ENCODE results near the gene BAIAP2L1. TPM values are rescaled to one million over a fixed set of nuclear protein-coding genes. Genes with fewer than 3 reads are reported as not detected.
A peak's percentile ranks its signal among the peaks of the same experiment; 100 is the strongest.

The BAIAP2L1 gene
- total RNA-seq, 2 donors from 2014 or later = 30.5 to 38.4 TPM

- Histone ChIP-seq H3K4me3 (ENCODE audit: low read length) (no peak overlapping the region), H3K4me1 (ENCODE audit: control insufficient read depth, insufficient read depth, low read length) (no peaks in the 10 kb centered on the region), H3K36me3 (ENCODE audit: control insufficient read depth, insufficient read depth, low read length) (peaks cover 46% of the 10 kb centered on the region), H3K9me3 (ENCODE audit: control insufficient read depth, low read length) (no peaks in the 10 kb centered on the region), H3K9ac (ENCODE audit: extremely low read depth, low read length, poor library complexity, severe bottlenecking) (no peak overlapping the region), H3K27ac (ENCODE audit: low read depth, low read length) (no peak overlapping the region), H3K27me3 (ENCODE audit: control insufficient read depth, insufficient read depth, low read length, poor library complexity, severe bottlenecking) (no peaks in the 10 kb centered on the region)
- Mint-ChIP-seq H3K27ac (no peak overlapping the region), H3K36me3 (ENCODE audit: low read depth) (peaks cover 24% of the 10 kb centered on the region), H3K9me3 (no peaks in the 10 kb centered on the region), H3K4me3 (no peak overlapping the region), H3K4me1 (peaks cover 12% of the 10 kb centered on the region), H3K27me3 (ENCODE audit: insufficient read depth) (no peaks in the 10 kb centered on the region)
- no peak for DNase-seq
- 92 to 97% methylated on average over 4 of the region's 4 CpGs for WGBS, 2 experiments (ENCODE audit: insufficient coverage in 1 of 2, insufficient read length in 1 of 2)
- no peak for TF ChIP-seq CTCF (conservative IDR thresholded peaks at IDR 0.05)
Observed at GRCh38 chr7:98289333-98289875, 111.5 kb downstream of the BAIAP2L1 start.

- peaks cover 25% of the 10 kb centered on the region for H3K36me3 Mint-ChIP-seq (ENCODE audit: low read depth)
- DNase-seq = no peak
- no peaks in the 10 kb centered on the region for H3K27me3 Mint-ChIP-seq (ENCODE audit: insufficient read depth)
- Histone ChIP-seq H3K9ac (ENCODE audit: extremely low read depth, low read length, poor library complexity, severe bottlenecking) (no peak overlapping the region), H3K4me3 (ENCODE audit: low read length) (no peak overlapping the region), H3K27me3 (ENCODE audit: control insufficient read depth, insufficient read depth, low read length, poor library complexity, severe bottlenecking) (no peaks in the 10 kb centered on the region), H3K9me3 (ENCODE audit: control insufficient read depth, low read length) (no peaks in the 10 kb centered on the region), H3K27ac (ENCODE audit: low read depth, low read length) (no peak overlapping the region), H3K36me3 (ENCODE audit: control insufficient read depth, insufficient read depth, low read length) (peaks cover 35% of the 10 kb centered on the region), H3K4me1 (ENCODE audit: control insufficient read depth, insufficient read depth, low read length) (no peaks in the 10 kb centered on the region)
- no peak overlapping the region for H3K27ac Mint-ChIP-seq
- WGBS, 2 experiments (ENCODE audit: insufficient coverage in 1 of 2, insufficient read length in 1 of 2) = 94% methylated on average over 6 to 12 of the region's 12 CpGs
- H3K4me3 Mint-ChIP-seq = no peak overlapping the region
- H3K9me3 Mint-ChIP-seq = no peaks in the 10 kb centered on the region
- TF ChIP-seq CTCF (conservative IDR thresholded peaks at IDR 0.05) = no peak
- H3K4me1 Mint-ChIP-seq = peaks cover 17% of the 10 kb centered on the region
Observed at GRCh38 chr7:98288064-98288823, 112.6 kb downstream of the BAIAP2L1 start.

- Histone ChIP-seq H3K4me3 (ENCODE audit: low read length) (no peak overlapping the region), H3K27ac (ENCODE audit: low read depth, low read length) (no peak overlapping the region), H3K4me1 (ENCODE audit: control insufficient read depth, insufficient read depth, low read length) (no peaks in the 10 kb centered on the region), H3K9ac (ENCODE audit: extremely low read depth, low read length, poor library complexity, severe bottlenecking) (no peak overlapping the region), H3K9me3 (ENCODE audit: control insufficient read depth, low read length) (no peaks in the 10 kb centered on the region), H3K27me3 (ENCODE audit: control insufficient read depth, insufficient read depth, low read length, poor library complexity, severe bottlenecking) (no peaks in the 10 kb centered on the region), H3K36me3 (ENCODE audit: control insufficient read depth, insufficient read depth, low read length) (peaks cover 29% of the 10 kb centered on the region)
- Mint-ChIP-seq H3K9me3 (no peaks in the 10 kb centered on the region), H3K4me3 (no peak overlapping the region), H3K27ac (no peak overlapping the region), H3K27me3 (ENCODE audit: insufficient read depth) (no peaks in the 10 kb centered on the region), H3K4me1 (peaks cover 24% of the 10 kb centered on the region), H3K36me3 (ENCODE audit: low read depth) (peaks cover 28% of the 10 kb centered on the region)
- WGBS, 2 experiments (ENCODE audit: insufficient coverage in 1 of 2, insufficient read length in 1 of 2) = 87 to 100% methylated on average over 6 to 14 of the region's 14 CpGs
- DNase-seq = peak; percentile 90
- no peak for TF ChIP-seq CTCF (conservative IDR thresholded peaks at IDR 0.05)
Observed at GRCh38 chr7:98287486-98287959, 113.4 kb downstream of the BAIAP2L1 start.
